Caco-2 (cell line): ENCODE data around the gene MAP3K15. TPM values are rescaled to one million over a fixed set of nuclear protein-coding genes. Genes with fewer than 3 reads are reported as not detected.

ENCODE experiments used
- BruUV-seq: library from RNA; stranded (reverse); fragments of 400-500 nt; replicated peaks from 2 replicates; lab custom pipeline; 2021; lab: Mats Ljungman, UMichigan
- CTCF ChIA-PET: fragments of 300-600 bp; sonication (Branson Sonifier 250); formaldehyde crosslinking; loops from one replicate; lab custom pipeline; 2022; ENCODE audit warnings: antibody characterized with exemption; lab: Charles Lee
- POLR2A ChIA-PET: fragments of 300-600 bp; sonication (Branson Sonifier 250); formaldehyde crosslinking; loops from one replicate; lab custom pipeline; 2022; ENCODE audit warnings: antibody characterized with exemption; lab: Charles Lee
- DNase-seq, 2 experiments: peaks; one replicate each; pipeline versions ENCODE4 v3.0.0 to v3.0.0-alpha.2; 2020 to 2022
- H3K27me3 ChIP-seq: replicated peaks from 2 replicates; pipeline ENCODE4 v1.6.0; 2011; ENCODE audit warnings: low read length; ENCODE audit not compliant: control insufficient read depth, insufficient read depth
- H3K36me3 ChIP-seq: 2 replicates; pipeline ENCODE4 v1.5.1; 2011; ENCODE audit warnings: low read length; ENCODE audit not compliant: control insufficient read depth, insufficient read depth
- H3K4me1 ChIP-seq: fragments of 250-450 bp; sonication (Bioruptor Pico); 2 replicates; pipeline ENCODE4 v1.5.1; 2020; ENCODE audit warnings: mild to moderate bottlenecking
- H3K4me3 ChIP-seq: 2 replicates; pipeline ENCODE4 v1.5.1; 2011; ENCODE audit warnings: low read depth, mild to moderate bottlenecking, control low read depth, low read length
- H3K9me3 ChIP-seq: fragments of 250-450 bp; sonication (Bioruptor Pico); 2 replicates; pipeline ENCODE4 v1.5.1; 2020; ENCODE audit warnings: mild to moderate bottlenecking, moderate library complexity
- H3K27ac Mint-ChIP-seq: one replicate; pipeline ENCODE4 v1.8.0; 2022; ENCODE audit warnings: mixed read lengths; ENCODE audit not compliant: unreplicated experiment
- H3K27me3 Mint-ChIP-seq: one replicate; pipeline ENCODE4 v1.8.0; 2022; ENCODE audit warnings: mixed read lengths; ENCODE audit not compliant: insufficient read depth, unreplicated experiment
- H3K36me3 Mint-ChIP-seq: one replicate; pipeline ENCODE4 v1.8.0; 2022; ENCODE audit warnings: mild to moderate bottlenecking, mixed read lengths; ENCODE audit not compliant: insufficient read depth, unreplicated experiment
- H3K4me1 Mint-ChIP-seq: one replicate; pipeline ENCODE4 v1.8.0; 2022; ENCODE audit warnings: low read depth, mixed read lengths; ENCODE audit not compliant: unreplicated experiment
- H3K4me3 Mint-ChIP-seq: one replicate; pipeline ENCODE4 v1.8.0; 2022; ENCODE audit warnings: mild to moderate bottlenecking, moderate library complexity, mixed read lengths; ENCODE audit not compliant: unreplicated experiment
- H3K9me3 Mint-ChIP-seq: one replicate; pipeline ENCODE4 v1.8.0; 2022; ENCODE audit warnings: mixed read lengths; ENCODE audit not compliant: unreplicated experiment
- intact Hi-C: fragments of 100-400 bp; cut with micrococcal nuclease; formaldehyde crosslinking; loops from one replicate; pipeline ENCODE4 v1.10.0; 2022; ENCODE audit not compliant: unreplicated experiment
- total RNA-seq: library from RNA; stranded (reverse); gene quantifications from 2 replicates; pipeline ENCODE4 v1.2.3, GENCODE V29; 2022
- TF ChIP-seq, protein P1 (sequence below), 2 experiments: fragments of 200-600 bp in 1 of 2; IDR thresholded peaks; 1 replicate in 1 of 2; 2 replicates in 1 of 2; pipeline versions ENCODE4 v1.5.1 to v1.8.0; 2011 to 2022; ENCODE audit warnings: antibody characterized with exemption in 1 of 2, control low read depth in 1 of 2, inconsistent platforms in 1 of 2, low read depth in 1 of 2, low read length in 1 of 2, mild to moderate bottlenecking in 1 of 2, moderate library complexity in 1 of 2; ENCODE audit not compliant: insufficient read depth in 1 of 2, severe bottlenecking in 1 of 2, unreplicated experiment in 1 of 2

MAP3K15 gene
- total RNA-seq, 1 experiment from 2014 or later: 1.3 TPM

DNA sequence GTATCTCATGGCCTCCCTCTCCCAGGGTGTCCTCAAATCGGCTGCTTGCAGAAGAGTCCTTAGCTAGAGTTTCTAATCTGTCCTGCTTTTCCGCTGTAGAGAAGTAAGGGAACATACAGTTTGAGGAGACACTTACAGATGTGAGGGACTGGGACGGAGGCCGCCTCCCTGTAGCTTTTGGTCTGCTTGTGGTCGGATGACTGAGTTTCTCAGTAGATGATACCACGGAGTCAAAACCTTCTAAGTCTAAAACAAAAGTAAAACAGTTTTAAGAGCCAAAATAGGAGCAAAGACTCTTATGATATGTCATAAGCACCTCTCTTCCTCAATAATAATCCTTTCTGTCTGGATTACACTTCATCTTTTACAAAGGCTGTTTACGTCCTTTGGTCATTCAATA lies 34.5 kb upstream of the MAP3K15 start:
- H3K27me3 Mint-ChIP-seq: no peaks in the 10 kb centered on the region
- Histone ChIP-seq H3K27me3 (no peaks in the 10 kb centered on the region), H3K4me3 (no peak overlapping the region), H3K36me3 (no peaks in the 10 kb centered on the region), H3K4me1 (no peaks in the 10 kb centered on the region), H3K9me3 (no peaks in the 10 kb centered on the region)
- TF ChIP-seq, protein P1, sequence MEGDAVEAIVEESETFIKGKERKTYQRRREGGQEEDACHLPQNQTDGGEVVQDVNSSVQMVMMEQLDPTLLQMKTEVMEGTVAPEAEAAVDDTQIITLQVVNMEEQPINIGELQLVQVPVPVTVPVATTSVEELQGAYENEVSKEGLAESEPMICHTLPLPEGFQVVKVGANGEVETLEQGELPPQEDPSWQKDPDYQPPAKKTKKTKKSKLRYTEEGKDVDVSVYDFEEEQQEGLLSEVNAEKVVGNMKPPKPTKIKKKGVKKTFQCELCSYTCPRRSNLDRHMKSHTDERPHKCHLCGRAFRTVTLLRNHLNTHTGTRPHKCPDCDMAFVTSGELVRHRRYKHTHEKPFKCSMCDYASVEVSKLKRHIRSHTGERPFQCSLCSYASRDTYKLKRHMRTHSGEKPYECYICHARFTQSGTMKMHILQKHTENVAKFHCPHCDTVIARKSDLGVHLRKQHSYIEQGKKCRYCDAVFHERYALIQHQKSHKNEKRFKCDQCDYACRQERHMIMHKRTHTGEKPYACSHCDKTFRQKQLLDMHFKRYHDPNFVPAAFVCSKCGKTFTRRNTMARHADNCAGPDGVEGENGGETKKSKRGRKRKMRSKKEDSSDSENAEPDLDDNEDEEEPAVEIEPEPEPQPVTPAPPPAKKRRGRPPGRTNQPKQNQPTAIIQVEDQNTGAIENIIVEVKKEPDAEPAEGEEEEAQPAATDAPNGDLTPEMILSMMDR (IDR thresholded peaks at IDR 0.05; ENCODE audit: insufficient read depth in 1 of 2, low read depth in 1 of 2, low read length in 1 of 2, severe bottlenecking in 1 of 2, unreplicated experiment in 1 of 2): no peak
- no peaks in the 10 kb centered on the region for H3K9me3 Mint-ChIP-seq
- intact Hi-C loops: no loop called here
- CTCF ChIA-PET: no interaction called here
- no peak for DNase-seq
- H3K4me3 Mint-ChIP-seq: no peak overlapping the region
- no peak overlapping the region for H3K27ac Mint-ChIP-seq
- peaks cover 50% of the 10 kb centered on the region for H3K36me3 Mint-ChIP-seq
- no TSS peak for BruUV-seq
- H3K4me1 Mint-ChIP-seq: no peaks in the 10 kb centered on the region
- POLR2A ChIA-PET: no interaction called here

DNA sequence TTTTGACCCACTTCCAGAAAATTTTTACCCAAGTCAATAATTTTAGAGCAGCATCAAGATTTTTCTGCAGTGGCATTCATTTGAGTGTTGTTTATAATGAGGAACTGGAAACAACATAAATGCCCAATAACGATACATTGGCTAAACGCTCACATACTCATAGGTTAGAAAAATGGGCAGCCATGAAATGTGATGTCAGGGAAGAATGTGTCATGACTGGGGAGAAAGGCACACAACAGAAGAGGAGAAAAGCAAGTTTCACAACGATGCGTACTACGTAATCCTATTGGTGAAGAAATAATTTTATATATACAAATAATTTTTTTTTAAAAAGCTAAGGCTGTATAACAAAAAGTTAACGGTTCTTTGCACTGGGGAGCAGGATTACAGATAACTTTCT lies 33.6 kb upstream of the MAP3K15 start:
- no TSS peak for BruUV-seq
- Histone ChIP-seq H3K27me3 (no peaks in the 10 kb centered on the region), H3K4me1 (no peaks in the 10 kb centered on the region), H3K9me3 (no peaks in the 10 kb centered on the region), H3K4me3 (no peak overlapping the region), H3K36me3 (no peaks in the 10 kb centered on the region)
- H3K9me3 Mint-ChIP-seq: no peaks in the 10 kb centered on the region
- ChIA-PET CTCF (no interaction called here), POLR2A (no interaction called here)
- no peaks in the 10 kb centered on the region for H3K4me1 Mint-ChIP-seq
- no peak overlapping the region for H3K27ac Mint-ChIP-seq
- H3K27me3 Mint-ChIP-seq: no peaks in the 10 kb centered on the region
- H3K36me3 Mint-ChIP-seq: peaks cover 56% of the 10 kb centered on the region
- TF ChIP-seq, protein P1 (IDR thresholded peaks at IDR 0.05; ENCODE audit: insufficient read depth in 1 of 2, low read depth in 1 of 2, low read length in 1 of 2, severe bottlenecking in 1 of 2, unreplicated experiment in 1 of 2): no peak
- no peak for DNase-seq
- intact Hi-C loops: no loop called here
- no peak overlapping the region for H3K4me3 Mint-ChIP-seq

DNA sequence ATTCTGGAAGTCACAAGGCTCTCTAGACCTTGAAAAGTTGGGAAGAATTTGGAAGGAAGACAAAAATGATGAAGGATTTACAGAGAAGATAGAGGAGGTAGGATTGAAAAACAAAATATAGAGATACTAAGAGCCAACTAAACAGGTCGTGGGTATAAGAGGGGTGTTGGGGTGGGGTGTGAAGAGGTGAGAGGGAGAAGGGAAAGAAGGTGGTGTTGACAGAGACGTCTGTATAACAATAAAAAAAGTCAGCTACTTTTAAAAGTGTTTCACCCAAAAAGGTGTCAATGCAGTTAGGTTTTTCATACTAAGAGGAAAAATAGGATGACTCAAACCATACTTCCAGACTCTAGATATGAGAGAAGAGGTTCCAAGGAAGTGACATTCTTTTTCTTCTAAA lies 33.0 kb upstream of the MAP3K15 start:
- H3K27me3 Mint-ChIP-seq: no peaks in the 10 kb centered on the region
- H3K4me1 Mint-ChIP-seq: no peaks in the 10 kb centered on the region
- intact Hi-C loops: no loop called here
- no TSS peak for BruUV-seq
- peaks cover 56% of the 10 kb centered on the region for H3K36me3 Mint-ChIP-seq
- CTCF ChIA-PET: no interaction called here
- Histone ChIP-seq H3K36me3 (no peaks in the 10 kb centered on the region), H3K4me3 (no peak overlapping the region), H3K27me3 (no peaks in the 10 kb centered on the region), H3K9me3 (no peaks in the 10 kb centered on the region), H3K4me1 (no peaks in the 10 kb centered on the region)
- DNase-seq: no peak
- no peaks in the 10 kb centered on the region for H3K9me3 Mint-ChIP-seq
- TF ChIP-seq, protein P1 (IDR thresholded peaks at IDR 0.05; ENCODE audit: insufficient read depth in 1 of 2, low read depth in 1 of 2, low read length in 1 of 2, severe bottlenecking in 1 of 2, unreplicated experiment in 1 of 2): no peak
- no peak overlapping the region for H3K27ac Mint-ChIP-seq
- no peak overlapping the region for H3K4me3 Mint-ChIP-seq
- POLR2A ChIA-PET: no interaction called here
